Measurements from ENCODE around the gene DYNLT2.

GRCh38 chr6:169755162-169755561, 3.8 kb upstream of the DYNLT2 start:
- TF ChIP-seq, protein P1, sequence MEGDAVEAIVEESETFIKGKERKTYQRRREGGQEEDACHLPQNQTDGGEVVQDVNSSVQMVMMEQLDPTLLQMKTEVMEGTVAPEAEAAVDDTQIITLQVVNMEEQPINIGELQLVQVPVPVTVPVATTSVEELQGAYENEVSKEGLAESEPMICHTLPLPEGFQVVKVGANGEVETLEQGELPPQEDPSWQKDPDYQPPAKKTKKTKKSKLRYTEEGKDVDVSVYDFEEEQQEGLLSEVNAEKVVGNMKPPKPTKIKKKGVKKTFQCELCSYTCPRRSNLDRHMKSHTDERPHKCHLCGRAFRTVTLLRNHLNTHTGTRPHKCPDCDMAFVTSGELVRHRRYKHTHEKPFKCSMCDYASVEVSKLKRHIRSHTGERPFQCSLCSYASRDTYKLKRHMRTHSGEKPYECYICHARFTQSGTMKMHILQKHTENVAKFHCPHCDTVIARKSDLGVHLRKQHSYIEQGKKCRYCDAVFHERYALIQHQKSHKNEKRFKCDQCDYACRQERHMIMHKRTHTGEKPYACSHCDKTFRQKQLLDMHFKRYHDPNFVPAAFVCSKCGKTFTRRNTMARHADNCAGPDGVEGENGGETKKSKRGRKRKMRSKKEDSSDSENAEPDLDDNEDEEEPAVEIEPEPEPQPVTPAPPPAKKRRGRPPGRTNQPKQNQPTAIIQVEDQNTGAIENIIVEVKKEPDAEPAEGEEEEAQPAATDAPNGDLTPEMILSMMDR (IDR thresholded peaks at IDR 0.05) = no peak
- TF ChIP-seq POLR2AphosphoS5 (IDR thresholded peaks at IDR 0.05; ENCODE audit: low read depth, low read length) = no peak
- TF ChIP-seq RFX5 (IDR thresholded peaks at IDR 0.05; ENCODE audit: low read length) = no peak
- no peak for TF ChIP-seq SIN3A (IDR thresholded peaks at IDR 0.05; ENCODE audit: borderline replicate concordance, low read depth, low read length)
- TF ChIP-seq USF1 (IDR thresholded peaks at IDR 0.05; ENCODE audit: borderline replicate concordance, low read depth) = no peak
- no peak for TF ChIP-seq FOXM1 (IDR thresholded peaks at IDR 0.05; ENCODE audit: low read depth)
